ENCODE data around the gene ENDOG.
"Not testable (repeated sequence)": the region's sequence is repeated elsewhere in the genome, so short reads cannot be mapped to it uniquely, and the experiment has no call there.

ENDOG gene

GRCh38 chr9:128818099-128818838 is at the start of gene ENDOG:
Gene ENDOG, plus strand, starts transcription at chr9:128818500. Its CDS starts 185 bp downstream, at chr9:128818685.
- peak; percentile 99 for DNase-seq (ENCODE audit: low spot score)

DNA sequence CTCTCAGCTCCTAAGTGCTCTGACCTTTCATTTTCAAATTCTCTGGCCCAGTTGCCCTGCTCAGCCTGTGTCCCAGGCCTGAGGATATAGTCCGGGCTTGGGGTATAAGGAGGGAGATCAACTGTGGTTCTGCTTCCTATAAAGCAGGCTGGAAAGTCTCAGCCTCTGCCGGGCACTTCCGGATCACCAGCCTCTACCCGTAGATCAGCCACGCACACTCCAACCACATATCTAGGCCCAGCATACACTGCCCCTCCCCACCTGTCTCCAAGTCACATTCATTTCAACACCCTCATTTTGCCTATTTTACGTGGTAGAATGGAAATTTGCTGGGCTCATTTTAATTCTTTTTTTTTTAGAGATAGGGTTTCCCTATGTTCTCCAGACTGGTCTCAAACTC is 49.7 kb upstream of the ENDOG start:
- no peak for DNase-seq (ENCODE audit: low spot score)

GRCh38 chr9:128770286-128771030 is 47.8 kb upstream of the ENDOG start:
- no peak for DNase-seq (ENCODE audit: low spot score)

DNA sequence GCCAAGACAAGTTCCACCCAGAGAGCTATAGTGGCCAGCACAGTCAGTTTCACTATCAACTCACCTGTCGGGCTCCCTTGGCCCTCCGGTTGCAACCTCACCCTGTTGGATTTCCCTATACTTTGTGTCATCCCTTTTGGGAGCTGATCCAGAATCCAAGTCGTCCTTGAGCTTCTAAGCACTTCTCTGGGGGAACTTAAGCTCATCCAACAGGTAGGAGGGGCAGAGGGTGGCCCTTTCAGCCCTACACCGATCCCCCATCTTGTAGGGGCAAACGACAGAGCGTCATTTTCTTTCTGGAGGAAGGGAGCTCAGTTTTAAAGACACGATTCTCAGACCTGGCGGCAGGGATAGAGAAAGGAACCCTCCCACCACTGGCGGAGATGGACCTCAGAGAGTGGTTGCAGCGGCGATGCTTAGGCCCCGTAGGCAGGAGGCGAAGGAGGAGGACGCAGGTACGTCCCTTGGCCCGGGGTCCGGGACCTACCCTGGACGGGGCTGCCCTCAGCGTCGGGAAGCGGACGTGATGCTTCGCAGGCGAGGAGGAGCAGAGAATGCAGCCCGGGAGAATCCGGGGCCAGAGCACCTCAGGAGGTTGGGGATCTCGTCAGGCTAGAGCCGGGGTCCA is 47.1 kb upstream of the ENDOG start:
- DNase-seq (ENCODE audit: low spot score) = peak; percentile 3

GRCh38 chr9:128771745-128772519 is 46.4 kb upstream of the ENDOG start, which contains the start of gene ZER1:
Gene ZER1, minus strand, starts transcription at chr9:128771927. Its CDS starts 16,362 bp downstream, at chr9:128755565.
- peak; percentile 91 for DNase-seq (ENCODE audit: low spot score)

GRCh38 chr9:128773049-128773448 is 45.3 kb upstream of the ENDOG start:
- DNase-seq (ENCODE audit: low spot score) = no peak

DNA sequence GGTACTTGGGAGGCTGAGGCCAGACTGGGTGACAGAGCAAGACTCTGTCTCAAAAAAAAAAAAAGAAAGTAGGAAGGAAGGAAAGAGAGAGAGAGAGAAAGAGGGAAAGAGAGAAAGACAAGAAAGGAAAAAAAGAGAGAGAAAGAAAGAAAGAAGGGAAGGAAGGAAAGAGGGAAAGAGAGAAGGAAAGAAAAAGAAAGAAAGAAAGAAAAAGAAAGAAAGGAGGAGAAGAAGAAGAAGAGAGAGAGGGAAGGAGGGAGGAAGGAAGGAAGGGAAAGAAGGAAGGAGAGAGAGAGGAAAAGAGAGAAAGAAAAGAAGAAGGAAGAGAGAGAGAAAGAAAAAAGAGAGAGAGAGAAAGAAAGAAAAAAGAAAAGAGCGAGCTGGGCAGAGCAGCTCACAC is 43.5 kb upstream of the ENDOG start:
- no peak for DNase-seq (ENCODE audit: low spot score)

DNA sequence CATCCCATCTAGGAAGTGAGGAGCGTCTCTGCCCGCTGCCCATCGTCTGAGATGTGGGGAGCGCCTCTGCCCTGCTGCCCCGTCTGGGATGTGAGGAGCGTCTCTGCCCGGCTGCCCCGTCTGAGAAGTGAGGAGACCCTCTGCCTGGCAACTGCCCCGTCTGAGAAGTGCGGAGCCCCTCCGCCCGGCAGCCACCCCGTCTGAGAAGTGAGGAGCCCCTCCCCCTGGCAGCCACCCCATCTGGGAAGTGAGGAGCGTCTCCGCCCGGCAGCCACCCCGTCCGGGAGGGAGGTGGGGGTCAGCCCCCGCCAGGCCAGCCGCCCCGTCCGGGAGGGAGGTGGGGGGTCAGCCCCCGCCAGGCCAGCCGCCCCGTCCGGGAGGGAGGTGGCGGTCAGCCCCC is 38.2 kb upstream of the ENDOG start:
- DNase-seq (ENCODE audit: low spot score) = not testable (repeated sequence)

- DNase-seq (ENCODE audit: low spot score) = no peak
Observed at GRCh38 chr9:128781187-128782070, 36.9 kb upstream of the ENDOG start.

DNA sequence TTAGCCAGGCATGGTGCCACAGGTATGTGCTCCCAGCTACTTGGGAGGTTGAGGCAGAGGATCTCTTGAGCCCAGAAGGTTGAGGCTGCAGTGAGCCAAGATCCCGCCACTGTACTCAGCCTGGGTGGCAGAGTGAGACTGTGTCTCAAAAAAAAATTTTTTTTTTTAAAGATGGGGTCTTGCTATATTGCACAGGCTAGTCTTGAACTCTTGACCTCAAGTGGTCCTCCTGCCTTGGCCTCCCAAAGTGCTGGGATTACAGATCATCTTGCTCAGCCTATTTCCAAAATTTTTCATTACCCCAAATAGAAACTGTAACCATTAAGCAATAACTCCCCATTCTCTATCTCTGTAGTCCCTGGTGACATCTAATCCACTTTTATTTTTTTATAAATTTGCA is 35.6 kb upstream of the ENDOG start:
- no peak for DNase-seq (ENCODE audit: low spot score)

DNA sequence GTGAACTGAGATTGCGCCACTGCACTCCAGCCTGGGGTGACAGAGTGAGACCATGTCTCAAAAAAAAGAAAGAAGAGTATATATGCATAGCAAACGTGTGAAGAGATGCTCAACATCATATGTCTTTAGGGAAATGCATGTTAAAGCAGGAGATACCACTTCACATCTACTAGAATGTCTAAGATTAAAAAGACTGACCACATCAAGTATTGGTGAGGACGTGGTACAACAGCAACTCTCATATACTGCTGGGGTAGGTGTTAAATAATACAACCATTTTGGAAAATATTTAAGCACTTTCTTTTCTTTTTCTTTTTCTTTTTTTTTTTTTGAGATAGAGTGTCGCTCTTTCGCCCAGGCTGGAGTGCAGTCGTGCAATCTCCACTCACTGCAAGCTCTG is 32.9 kb upstream of the ENDOG start:
- no peak for DNase-seq (ENCODE audit: low spot score)

DNA sequence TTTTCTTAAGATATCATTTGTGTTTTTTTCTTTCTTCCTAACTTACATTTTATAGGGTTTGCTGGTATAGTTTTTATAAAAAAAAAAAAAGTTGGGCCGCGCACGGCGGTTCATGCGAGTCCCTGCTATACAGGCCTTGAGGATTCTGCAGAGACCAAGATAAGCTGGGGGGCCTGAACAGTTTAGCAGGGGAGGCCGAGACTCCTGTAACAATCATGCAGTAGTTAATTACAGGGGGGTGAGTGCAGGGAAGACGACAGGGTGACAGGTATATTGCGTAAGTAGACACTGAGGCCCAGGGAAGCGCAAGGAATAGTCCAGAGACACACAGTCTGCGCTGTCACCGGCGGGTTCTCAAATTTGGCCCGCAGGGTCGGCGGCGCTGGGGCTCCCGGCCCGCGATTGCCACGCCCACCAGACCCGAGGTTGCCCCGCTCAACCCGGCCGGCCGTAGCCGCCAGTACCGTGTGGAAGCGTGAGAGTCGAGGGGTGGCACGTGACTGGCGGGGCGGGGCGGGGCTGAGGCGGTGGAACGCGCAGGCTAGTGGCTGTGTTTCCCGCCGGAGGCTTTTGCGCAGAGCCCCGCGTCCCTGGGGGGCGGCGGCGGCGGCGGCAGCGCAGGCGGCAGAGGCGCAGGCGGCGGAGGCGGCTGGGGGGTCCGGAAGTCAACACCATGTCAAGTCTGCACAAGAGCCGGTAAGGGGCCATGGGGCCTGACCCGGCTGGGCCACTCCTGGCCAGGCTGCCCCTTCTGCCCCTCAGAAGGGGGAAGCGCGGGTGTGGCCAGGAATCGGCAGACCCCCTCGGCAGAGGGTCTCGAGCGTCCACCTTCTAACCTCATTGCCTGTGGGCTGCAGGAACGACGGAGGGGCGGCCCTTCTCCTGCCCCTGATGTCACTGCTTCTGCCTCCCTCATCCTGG is 31.4 kb upstream of the ENDOG start, which contains the start of gene TBC1D13:
TBC1D13 (plus strand) TSS at position 573 of the 921 bp plus-strand sequence; CDS start at position 674, 101 bp downstream.
- DNase-seq (ENCODE audit: low spot score) = peak; percentile 87

GRCh38 chr9:128787659-128788058 is 30.6 kb upstream of the ENDOG start:
- DNase-seq (ENCODE audit: low spot score) = no peak

DNA sequence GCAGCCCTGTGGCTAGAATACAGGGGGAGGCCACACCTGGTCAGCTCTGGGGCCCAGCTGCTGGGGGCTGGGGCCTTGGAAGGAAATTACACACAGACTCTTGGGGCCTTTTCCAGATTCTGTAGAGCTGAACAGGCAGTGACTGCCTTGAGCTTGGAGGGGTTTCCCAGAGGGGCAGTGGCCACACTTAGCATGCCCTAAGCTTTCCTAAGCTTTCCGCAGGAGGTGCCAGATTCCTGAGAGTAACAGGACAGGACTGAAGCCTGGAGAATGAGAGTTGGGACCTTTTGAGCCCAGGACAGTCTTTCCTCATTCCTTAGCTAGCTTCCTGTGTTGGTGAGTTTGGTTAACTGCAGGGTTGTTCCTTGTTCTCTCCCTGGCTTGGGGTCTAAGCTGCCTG is 29.9 kb upstream of the ENDOG start:
- DNase-seq (ENCODE audit: low spot score) = no peak

DNA sequence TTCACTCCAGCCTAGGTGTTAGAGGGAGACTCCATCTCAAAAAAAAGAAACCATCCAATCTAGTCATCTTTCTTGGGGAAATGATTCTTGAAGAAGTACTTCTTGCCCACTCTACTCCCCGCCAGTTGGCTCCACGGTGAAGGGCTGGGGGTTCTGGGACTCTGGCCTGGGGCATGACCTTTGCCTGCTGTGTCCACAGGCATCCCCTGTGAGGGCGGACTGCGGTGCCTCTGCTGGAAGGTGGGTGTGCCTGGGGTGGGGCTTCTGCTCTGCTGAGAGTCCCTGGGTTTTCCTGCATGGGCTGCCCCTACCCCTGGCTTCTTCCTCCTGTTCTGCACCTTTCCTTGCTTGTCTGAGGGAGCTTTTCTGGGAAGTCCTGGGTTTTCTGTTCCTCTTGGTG is 27.8 kb upstream of the ENDOG start:
- DNase-seq (ENCODE audit: low spot score) = no peak

DNA sequence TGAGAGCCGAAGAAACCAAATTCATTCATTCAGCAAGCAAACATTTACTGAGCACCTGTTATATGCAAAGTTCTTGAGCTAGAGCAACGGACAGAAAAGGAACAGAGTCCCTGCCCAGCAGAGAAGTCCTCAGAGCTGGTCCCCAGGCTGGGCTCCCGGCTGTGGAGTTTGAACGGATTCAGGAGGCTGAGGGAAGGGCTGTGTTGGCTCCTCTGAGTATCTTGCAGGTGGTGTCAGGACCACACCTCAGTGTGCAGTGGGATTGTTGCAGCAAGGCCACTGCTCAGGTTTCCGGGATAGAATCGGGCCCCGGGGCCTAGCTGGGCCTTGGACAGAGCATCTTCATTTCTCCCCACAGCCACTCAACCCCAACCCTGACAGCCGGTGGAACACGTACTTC is 26.2 kb upstream of the ENDOG start:
- no peak for DNase-seq (ENCODE audit: low spot score)

DNA sequence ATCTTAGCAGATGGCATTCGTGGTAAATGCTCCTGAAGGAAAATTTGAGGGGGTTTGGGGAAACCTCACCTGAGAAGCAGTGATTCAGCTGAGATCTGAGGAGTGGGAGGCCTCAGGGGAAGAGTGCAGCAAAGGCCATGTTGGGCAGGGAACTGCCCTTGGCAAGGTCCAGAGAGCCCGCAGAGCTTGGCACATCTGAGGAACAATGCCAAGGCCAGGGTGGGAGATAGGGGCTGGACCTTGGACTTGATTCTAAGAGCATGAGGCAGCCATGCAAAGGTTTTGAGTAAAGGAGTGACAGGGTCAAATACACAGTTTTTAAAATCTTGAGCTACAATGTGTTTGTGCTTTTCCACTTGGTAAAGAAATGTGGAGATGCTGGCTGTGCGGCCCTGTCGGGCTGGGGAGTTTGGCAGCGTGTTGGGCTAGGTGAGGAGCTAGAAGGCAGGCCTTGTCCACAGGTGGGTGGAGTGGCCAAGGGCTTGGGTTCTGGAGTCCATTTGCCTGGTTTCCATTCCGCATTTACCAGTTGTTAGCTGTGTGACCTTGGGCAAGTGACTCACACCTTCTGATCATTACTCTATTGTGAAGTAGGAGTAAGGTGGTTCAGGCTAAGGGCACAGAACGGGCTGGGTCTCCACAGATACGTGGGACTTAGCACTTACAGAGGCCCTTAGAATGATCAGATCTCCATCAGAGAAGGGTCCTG is 25.2 kb upstream of the ENDOG start:
- DNase-seq (ENCODE audit: low spot score) = no peak

- not testable (repeated sequence) for DNase-seq (ENCODE audit: low spot score)
Observed at GRCh38 chr9:128794961-128795360, 23.3 kb upstream of the ENDOG start.

GRCh38 chr9:128798896-128799295 is 19.4 kb upstream of the ENDOG start:
- no peak for DNase-seq (ENCODE audit: low spot score)
